Suprapubic skin (tissue), 4 donors: ENCODE measurements around the gene FOXK2.

Source experiments
- EP300 ChIP-seq: sonication (generic); formaldehyde crosslinking; IDR thresholded peaks from one replicate; pipeline ENCODE4 v1.6.1; 2017; ENCODE audit warnings: antibody characterized with exemption
- POLR2A ChIP-seq, 2 donors: fragments of 450-650 bp; IDR thresholded peaks; one replicate each; pipeline ENCODE4 v1.6.1; 2017; ENCODE audit warnings: antibody characterized with exemption in 2 of 2, mild to moderate bottlenecking in 2 of 2, moderate library complexity in 2 of 2
- POLR2AphosphoS5 ChIP-seq, 3 donors: sonication (generic); formaldehyde crosslinking; IDR thresholded peaks; one replicate each; pipeline ENCODE4 v1.6.1; 2017; ENCODE audit warnings: antibody characterized with exemption in 3 of 3
- TF ChIP-seq, protein P1 (sequence below), 2 donors: fragments of 200-600 bp in 1 of 2; fragments of 450-650 bp in 1 of 2; sonication (generic) in 1 of 2; IDR thresholded peaks; one replicate each; pipeline ENCODE4 v1.5.1; 2016 to 2019; ENCODE audit warnings: antibody characterized with exemption in 2 of 2, mild to moderate bottlenecking in 1 of 2, moderate library complexity in 1 of 2

DNA sequence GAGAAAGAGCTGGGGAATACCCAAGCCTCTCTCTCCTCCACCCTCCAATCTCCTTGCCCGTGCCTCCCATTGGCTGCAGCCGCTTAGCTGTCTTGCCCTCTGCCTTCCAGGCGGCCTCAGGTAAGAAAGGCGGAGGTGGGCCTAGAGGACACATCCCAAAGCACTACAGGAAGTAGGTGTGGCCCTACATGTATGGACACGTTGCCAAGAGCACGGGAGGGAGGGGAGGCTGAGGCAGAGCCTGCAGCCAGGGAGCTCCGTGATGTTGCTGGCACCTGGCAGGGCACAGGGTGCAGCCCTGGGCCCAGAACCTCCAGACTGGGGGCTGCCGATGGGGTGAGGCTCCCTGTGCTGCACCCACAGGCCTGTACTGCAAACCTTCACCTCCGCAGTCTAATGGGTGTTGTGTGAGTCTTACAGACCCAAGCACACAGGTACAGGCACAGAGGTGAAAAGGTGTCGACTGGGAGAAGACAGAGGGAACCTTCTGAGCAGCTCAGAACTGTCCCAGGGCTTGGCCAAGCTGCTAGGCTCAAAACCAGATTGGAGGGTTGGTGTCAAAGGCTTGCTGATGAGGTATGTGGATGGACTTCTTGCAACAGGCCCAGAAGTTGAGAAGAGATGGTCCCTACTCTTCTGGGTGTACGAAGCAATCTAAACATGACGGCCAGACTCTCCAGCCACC lies 23.5 kb upstream of the FOXK2 start:
- TF ChIP-seq POLR2A (IDR thresholded peaks at IDR 0.05) = no peak
- TF ChIP-seq, protein P1, sequence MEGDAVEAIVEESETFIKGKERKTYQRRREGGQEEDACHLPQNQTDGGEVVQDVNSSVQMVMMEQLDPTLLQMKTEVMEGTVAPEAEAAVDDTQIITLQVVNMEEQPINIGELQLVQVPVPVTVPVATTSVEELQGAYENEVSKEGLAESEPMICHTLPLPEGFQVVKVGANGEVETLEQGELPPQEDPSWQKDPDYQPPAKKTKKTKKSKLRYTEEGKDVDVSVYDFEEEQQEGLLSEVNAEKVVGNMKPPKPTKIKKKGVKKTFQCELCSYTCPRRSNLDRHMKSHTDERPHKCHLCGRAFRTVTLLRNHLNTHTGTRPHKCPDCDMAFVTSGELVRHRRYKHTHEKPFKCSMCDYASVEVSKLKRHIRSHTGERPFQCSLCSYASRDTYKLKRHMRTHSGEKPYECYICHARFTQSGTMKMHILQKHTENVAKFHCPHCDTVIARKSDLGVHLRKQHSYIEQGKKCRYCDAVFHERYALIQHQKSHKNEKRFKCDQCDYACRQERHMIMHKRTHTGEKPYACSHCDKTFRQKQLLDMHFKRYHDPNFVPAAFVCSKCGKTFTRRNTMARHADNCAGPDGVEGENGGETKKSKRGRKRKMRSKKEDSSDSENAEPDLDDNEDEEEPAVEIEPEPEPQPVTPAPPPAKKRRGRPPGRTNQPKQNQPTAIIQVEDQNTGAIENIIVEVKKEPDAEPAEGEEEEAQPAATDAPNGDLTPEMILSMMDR (IDR thresholded peaks at IDR 0.05) = no peak
- TF ChIP-seq POLR2AphosphoS5 (IDR thresholded peaks at IDR 0.05) = peak in 1 of 3 donors; percentile 68
- no peak for TF ChIP-seq EP300
